Suppressor macrophage treated with lipopolysaccharide for 4 hours (primary cell): ENCODE measurements around the gene RAX.

Source experiments
- DNase-seq: peaks from one replicate; pipeline ENCODE4 v3.0.0-alpha.2; 2020

Gene RAX

DNA sequence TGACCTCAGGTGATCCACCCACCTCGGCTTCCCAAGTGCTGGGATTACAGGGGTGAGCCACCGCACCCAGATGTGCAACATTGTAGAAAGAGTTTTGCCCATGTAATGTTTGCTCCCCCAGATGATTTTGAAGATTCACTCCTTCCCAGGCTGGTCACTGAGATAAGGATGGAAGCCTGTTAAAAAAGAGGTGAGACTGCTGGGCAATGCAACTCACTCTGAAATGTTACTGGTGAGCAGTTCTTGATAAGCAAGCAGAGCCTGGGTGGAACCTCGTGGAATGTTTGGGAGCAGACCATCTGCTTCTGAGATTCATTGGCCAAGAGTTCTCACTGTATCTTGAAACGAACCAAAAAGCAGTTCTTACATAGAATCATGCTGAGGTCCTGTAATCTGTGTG, 33.6 kb downstream of the RAX start:
- no peak for DNase-seq

DNA sequence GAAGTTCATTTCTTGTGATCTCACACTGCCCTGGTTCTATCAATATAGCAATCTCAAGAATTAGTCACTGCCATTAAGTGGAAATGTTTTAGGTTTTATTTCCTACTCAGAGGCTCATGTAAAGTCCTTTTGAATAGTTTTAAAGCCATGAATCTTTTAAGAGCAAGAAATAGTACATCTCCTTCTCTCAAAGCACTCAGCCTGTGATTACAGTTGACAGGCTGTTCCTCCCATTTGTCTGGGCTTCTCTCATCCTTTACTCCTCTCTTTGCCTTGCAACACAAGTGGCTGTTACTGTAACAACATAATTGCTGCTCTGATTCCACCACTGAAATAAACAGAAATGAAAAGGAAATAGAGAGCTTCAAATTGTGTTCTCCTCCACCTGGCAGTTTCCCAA, 34.9 kb downstream of the RAX start:
- no peak for DNase-seq

DNA sequence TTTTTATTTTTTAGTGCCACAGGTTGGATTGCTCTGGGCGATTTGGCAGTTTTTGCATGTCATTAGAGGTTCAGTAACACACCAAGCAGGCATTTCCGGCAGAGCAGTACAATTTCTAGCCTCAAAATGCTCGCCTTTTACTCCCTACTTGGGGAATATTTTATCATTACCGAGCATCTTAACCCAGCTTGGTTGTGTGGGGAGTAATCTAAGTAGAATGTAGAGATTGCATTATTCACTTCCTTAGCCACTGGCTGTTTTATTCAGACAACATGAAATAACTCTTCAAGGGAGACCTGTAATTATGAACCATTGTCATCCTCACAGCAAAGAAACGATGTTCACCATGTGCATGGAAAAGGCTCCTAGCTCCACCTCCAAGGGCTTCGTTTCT, 40.2 kb downstream of the RAX start:
- no peak for DNase-seq

GRCh38 chr18:59232309-59233016, 40.8 kb downstream of the RAX start:
- no peak for DNase-seq

GRCh38 chr18:59231877-59232276, 41.4 kb downstream of the RAX start:
- no peak for DNase-seq

DNA sequence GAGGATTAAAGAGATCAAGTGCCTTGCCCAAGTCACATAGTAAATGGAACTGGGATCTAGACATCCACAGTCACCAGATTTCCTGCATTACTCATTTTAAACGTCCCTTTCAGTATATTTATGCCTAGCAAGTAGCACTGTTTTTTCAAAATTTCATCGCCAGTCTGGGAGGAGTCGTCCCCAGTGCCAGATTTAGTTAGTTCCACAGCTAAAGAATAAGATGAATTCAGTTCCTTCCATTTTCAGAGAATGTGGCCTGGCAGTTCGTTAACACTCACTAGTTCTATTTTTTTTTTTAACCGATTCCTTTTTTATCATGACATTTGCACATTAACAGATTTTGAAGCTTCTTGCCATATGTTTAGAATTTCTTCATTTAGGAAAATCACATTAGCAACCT, 42.1 kb downstream of the RAX start:
- no peak for DNase-seq

DNA sequence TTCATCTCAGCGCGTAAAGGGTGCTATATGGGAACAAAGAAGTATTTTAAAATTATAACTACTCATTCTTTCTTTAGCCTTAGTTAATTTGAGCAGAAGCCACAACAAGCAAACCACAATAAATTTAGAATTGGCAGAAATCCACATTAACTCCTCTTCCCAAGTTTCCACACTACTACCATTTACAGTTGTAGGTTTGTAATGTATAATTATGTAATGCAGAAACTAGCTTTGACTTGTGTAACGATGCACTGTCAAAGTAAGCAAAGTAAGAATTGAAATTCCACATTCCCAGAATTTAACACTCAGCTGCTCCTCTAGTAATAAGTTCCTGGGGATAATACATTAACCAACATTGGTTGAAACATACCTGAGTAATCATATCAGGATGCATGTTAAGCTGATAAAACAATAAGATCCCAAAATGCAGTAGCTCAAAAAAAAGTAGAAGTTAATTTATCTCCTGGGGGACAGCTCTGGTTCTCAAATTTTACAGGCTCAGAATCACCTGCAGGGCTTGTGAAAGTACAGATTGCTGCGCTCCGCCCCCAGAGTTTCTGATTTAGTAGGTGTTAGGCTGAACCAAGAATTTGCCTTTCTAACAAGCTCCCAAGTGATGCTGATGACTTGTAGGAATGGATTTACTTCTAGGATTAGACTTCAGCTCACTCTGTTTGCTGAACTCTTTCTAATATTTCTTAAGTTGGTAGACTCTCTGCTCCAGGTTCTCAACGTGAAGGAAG, 43.4 kb downstream of the RAX start:
- DNase-seq = no peak

GRCh38 chr18:59229191-59229590, 44.1 kb downstream of the RAX start:
- no peak for DNase-seq

DNA sequence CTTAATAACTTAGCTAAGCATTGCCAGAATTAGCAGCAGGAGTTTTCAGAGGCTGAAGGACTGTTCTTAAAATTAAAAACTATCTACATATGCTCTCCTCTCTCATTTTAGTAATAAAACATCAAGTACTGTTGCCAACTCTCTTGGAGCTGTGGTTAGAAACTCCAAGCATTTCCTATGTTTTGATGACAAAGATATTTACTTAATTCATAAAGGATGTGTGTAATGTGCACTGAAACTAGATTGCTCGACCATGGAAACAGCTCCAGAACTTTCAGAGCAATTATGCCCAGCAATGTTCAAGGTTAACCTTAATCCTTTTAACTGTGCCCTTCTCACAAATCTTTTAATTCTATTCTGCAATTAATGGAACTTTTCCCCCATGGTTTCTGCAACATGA, 44.9 kb downstream of the RAX start:
- DNase-seq = no peak

GRCh38 chr18:59222341-59222740, 50.9 kb downstream of the RAX start:
- no peak for DNase-seq

DNA sequence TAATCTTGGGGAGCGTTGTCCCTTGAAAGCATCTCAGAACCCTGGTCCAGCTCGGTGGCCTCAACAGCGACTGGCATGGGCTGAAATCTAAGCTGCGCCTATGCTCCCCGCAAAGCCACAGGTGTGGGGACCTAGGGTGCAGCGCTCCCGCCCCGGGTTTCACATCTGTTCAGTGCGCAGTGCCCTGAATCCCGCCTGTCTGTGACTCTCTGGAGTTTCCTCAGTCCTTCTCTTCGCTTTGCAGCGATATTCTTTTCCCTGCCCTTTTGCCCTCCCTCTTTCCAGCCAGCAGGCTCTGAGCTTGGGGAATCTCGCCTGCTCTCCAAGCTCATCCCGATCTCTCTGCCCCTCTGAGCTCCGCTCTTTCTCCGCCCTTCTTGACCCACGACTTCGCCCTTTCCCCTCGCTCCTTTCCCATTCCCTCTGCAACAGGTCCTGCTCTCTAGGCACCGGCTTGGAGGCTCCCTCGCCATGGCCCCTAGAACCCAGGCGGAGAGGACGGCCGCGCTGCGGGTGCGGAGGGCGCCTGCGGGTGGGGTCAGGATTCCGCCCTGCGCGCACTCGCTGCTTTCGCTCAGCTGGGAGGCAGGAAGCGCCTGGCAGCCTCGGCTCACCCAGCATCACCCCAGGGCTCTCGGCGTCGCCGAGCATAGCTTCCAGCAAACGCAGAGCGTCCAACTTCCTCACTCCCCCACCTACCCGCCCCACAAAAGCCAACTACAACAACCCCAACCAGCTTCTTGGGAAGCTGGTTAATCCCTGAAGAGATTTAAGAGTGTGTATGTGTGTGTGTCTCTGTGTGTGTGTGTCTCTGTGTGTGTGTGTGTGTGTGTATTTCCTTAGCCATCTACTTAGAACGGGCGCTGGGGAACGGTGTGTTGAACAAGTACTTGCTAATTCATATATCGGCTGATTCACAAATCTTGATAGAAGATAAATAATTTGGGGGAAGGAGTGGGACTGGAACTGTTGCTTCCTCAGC, 52.2 kb downstream of the RAX start:
- no peak for DNase-seq

- DNase-seq = no peak
These were observed 53.0 kb downstream of the RAX start for GRCh38 chr18:59220164-59220783.

DNA sequence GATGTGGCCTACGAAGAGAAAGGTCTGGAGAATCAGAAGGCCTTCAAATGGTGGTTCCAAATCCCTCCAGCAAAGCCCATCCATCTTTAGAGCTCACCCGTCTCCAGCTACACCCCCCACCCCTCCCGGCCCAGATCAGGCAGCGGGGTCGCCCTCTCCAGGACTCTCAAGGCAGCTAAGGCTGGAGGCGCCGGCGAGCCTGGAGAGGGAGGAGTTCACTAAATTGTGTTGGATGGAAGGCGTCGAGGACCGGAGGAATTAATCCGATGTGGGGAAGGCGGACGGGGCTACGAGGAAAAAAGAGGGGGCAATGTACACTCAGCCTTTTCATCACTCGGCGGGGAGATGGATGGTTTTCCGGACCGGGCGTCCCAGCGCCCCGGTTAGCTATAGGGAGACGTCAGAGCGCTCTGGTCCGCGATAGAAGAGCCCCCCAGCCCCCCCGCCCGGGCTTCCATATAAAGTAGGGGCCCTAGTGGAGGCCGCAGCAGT, 53.5 kb downstream of the RAX start, which contains the start of gene GRP:
GRP (plus strand) TSS at position 487 of the 492 bp plus-strand sequence. CDS start 108 bp downstream, outside the sequence.
- DNase-seq = no peak

- DNase-seq = no peak
These were observed 55.2 kb downstream of the RAX start for GRCh38 chr18:59218018-59218417.
